H9 (cell line): ENCODE data around the gene ZNF771. TPM values are rescaled to one million over a fixed set of nuclear protein-coding genes. Genes with fewer than 3 reads are reported as not detected.
A peak's percentile ranks its signal among the peaks of the same experiment; 100 is the strongest.

Experiments
- DNase-seq: peaks from one replicate; pipeline ENCODE4 v3.0.0-alpha.2; 2017
- H2AFZ ChIP-seq: one replicate; pipeline ENCODE4 v1.6.1; 2013; ENCODE audit warnings: mild to moderate bottlenecking, low read length, control low read depth, moderate library complexity
- H2AK5ac ChIP-seq: 2 replicates; pipeline ENCODE4 v1.6.1; 2013; ENCODE audit warnings: low read length, control low read depth, mixed read lengths; ENCODE audit not compliant: insufficient read length
- H2BK120ac ChIP-seq: one replicate; pipeline ENCODE4 v1.6.1; 2013; ENCODE audit warnings: low read depth, mild to moderate bottlenecking, low read length, control low read depth, inconsistent platforms; ENCODE audit not compliant: poor library complexity, severe bottlenecking
- H2BK12ac ChIP-seq: 2 replicates; pipeline ENCODE4 v1.6.1; 2013; ENCODE audit warnings: low read length, control low read depth, mixed read lengths, low read depth; ENCODE audit not compliant: insufficient read length
- H2BK15ac ChIP-seq: 2 replicates; pipeline ENCODE4 v1.6.1; 2013; ENCODE audit warnings: low read depth, low read length, control low read depth
- H2BK20ac ChIP-seq: one replicate; pipeline ENCODE4 v1.6.1; 2013; ENCODE audit warnings: low read depth, mild to moderate bottlenecking, low read length, control low read depth, inconsistent platforms; ENCODE audit not compliant: poor library complexity, severe bottlenecking
- H2BK5ac ChIP-seq: 2 replicates; pipeline ENCODE4 v1.6.1; 2013; ENCODE audit warnings: low read length, control low read depth, mixed read lengths; ENCODE audit not compliant: insufficient read length
- H3K14ac ChIP-seq: 2 replicates; pipeline ENCODE4 v1.6.1; 2013; ENCODE audit warnings: low read length, control low read depth; ENCODE audit not compliant: insufficient read depth
- H3K18ac ChIP-seq: 2 replicates; pipeline ENCODE4 v1.6.1; 2013; ENCODE audit warnings: low read depth, mild to moderate bottlenecking, mixed read lengths, low read length, control low read depth; ENCODE audit not compliant: insufficient read length
- H3K23ac ChIP-seq: 2 replicates; pipeline ENCODE4 v1.6.1; 2013; ENCODE audit warnings: low read length, control low read depth, mixed read lengths, low read depth; ENCODE audit not compliant: insufficient read length
- H3K23me2 ChIP-seq: 2 replicates; pipeline ENCODE4 v1.6.1; 2013; ENCODE audit warnings: low read depth, mild to moderate bottlenecking, mixed read lengths, low read length, control low read depth; ENCODE audit not compliant: insufficient read length, poor library complexity, severe bottlenecking
- H3K27ac ChIP-seq: 2 replicates; pipeline ENCODE4 v1.5.1; 2013; ENCODE audit warnings: low read length, control low read depth, mixed read lengths, low read depth; ENCODE audit not compliant: insufficient read length
- H3K27me3 ChIP-seq: 2 replicates; pipeline ENCODE4 v1.6.1; 2013; ENCODE audit warnings: low read length, control low read depth, inconsistent platforms; ENCODE audit not compliant: insufficient read depth
- H3K4ac ChIP-seq: 2 replicates; pipeline ENCODE4 v1.6.1; 2013; ENCODE audit warnings: low read depth, mild to moderate bottlenecking, control low read depth, inconsistent platforms, low read length, moderate library complexity
- H3K4me1 ChIP-seq: 2 replicates; pipeline ENCODE4 v1.6.1; 2013; ENCODE audit warnings: low read length, control low read depth, inconsistent platforms; ENCODE audit not compliant: insufficient read depth
- H3K4me2 ChIP-seq: 2 replicates; pipeline ENCODE4 v1.6.1; 2013; ENCODE audit warnings: low read length, control low read depth, mixed read lengths; ENCODE audit not compliant: insufficient read length, insufficient read depth
- H3K56ac ChIP-seq: 2 replicates; pipeline ENCODE4 v1.6.1; 2013; ENCODE audit warnings: low read depth, mild to moderate bottlenecking, mixed read lengths, low read length, control low read depth; ENCODE audit not compliant: insufficient read length
- H3K79me1 ChIP-seq: 2 replicates; pipeline ENCODE4 v1.6.1; 2013; ENCODE audit warnings: low read depth, mild to moderate bottlenecking, moderate library complexity, low read length, control low read depth, inconsistent platforms; ENCODE audit not compliant: insufficient read depth, poor library complexity, severe bottlenecking
- H3K79me2 ChIP-seq: 2 replicates; pipeline ENCODE4 v1.6.1; 2013; ENCODE audit warnings: low read length, control low read depth, inconsistent platforms; ENCODE audit not compliant: insufficient read depth
- H3K9ac ChIP-seq: 2 replicates; pipeline ENCODE4 v1.6.1; 2013; ENCODE audit warnings: low read length, control low read depth, mixed read lengths; ENCODE audit not compliant: insufficient read length; ENCODE audit errors: extremely low read depth
- H3K9me3 ChIP-seq: one replicate; pipeline ENCODE4 v1.6.1; 2013; ENCODE audit warnings: low read depth, low read length, inconsistent platforms; ENCODE audit not compliant: control insufficient read depth
- H3T11ph ChIP-seq: one replicate; pipeline ENCODE4 v1.6.1; 2013; ENCODE audit warnings: mild to moderate bottlenecking, low read length, control low read depth, inconsistent platforms
- H4K20me1 ChIP-seq: one replicate; pipeline ENCODE4 v1.6.1; 2013; ENCODE audit not compliant: control insufficient read depth, insufficient read length, insufficient read depth
- H4K5ac ChIP-seq: 2 replicates; pipeline ENCODE4 v1.6.1; 2013; ENCODE audit warnings: low read depth, mild to moderate bottlenecking, mixed read lengths, low read length, control low read depth; ENCODE audit not compliant: insufficient read length
- H4K8ac ChIP-seq: replicated peaks from 2 replicates; pipeline ENCODE4 v1.6.1; 2013; ENCODE audit warnings: low read length, control low read depth, mixed read lengths, low read depth; ENCODE audit not compliant: insufficient read length
- H4K91ac ChIP-seq: 2 replicates; pipeline ENCODE4 v1.6.1; 2013; ENCODE audit warnings: low read depth, mild to moderate bottlenecking, moderate library complexity, mixed read lengths, low read length, control low read depth; ENCODE audit not compliant: insufficient read length
- H3K27ac Mint-ChIP-seq, 3 experiments: 2 replicates in 2 of 3; 3 replicates in 1 of 3; pipeline ENCODE4 v1.8.0; 2020 to 2021; ENCODE audit warnings: mixed read lengths in 3 of 3, mild to moderate bottlenecking in 1 of 3, moderate library complexity in 1 of 3
- H3K27me3 Mint-ChIP-seq: 2 replicates; pipeline ENCODE4 v1.8.0; 2021; ENCODE audit warnings: low read depth, mild to moderate bottlenecking, moderate library complexity, mixed read lengths
- H3K36me3 Mint-ChIP-seq, 3 experiments: 2 replicates in 2 of 3; 3 replicates in 1 of 3; pipeline ENCODE4 v1.8.0; 2020 to 2021; ENCODE audit warnings: low read depth in 3 of 3, mixed read lengths in 3 of 3; ENCODE audit not compliant: insufficient read depth in 1 of 3
- H3K4me1 Mint-ChIP-seq, 2 experiments: 2 replicates each; pipeline ENCODE4 v1.8.0; 2020; ENCODE audit warnings: mixed read lengths in 2 of 2
- H3K4me3 Mint-ChIP-seq, 2 experiments: 2 replicates in 1 of 2; 3 replicates in 1 of 2; pipeline ENCODE4 v1.8.0; 2020 to 2021; ENCODE audit warnings: mild to moderate bottlenecking in 2 of 2, mixed read lengths in 2 of 2, moderate library complexity in 1 of 2
- H3K9me3 Mint-ChIP-seq, 2 experiments: 2 replicates in 1 of 2; 3 replicates in 1 of 2; pipeline ENCODE4 v1.8.0; 2020; ENCODE audit warnings: mild to moderate bottlenecking in 2 of 2, mixed read lengths in 2 of 2, moderate library complexity in 1 of 2
- WGBS: extraction: QIAGEN DNeasy Blood & Tissue Kit; methylation state at CpG from one replicate; pipeline ENCODE4 v1.1.7; 2013; ENCODE audit warnings: missing lambda C conversion rate, low lambda C conversion rate, mixed read lengths; ENCODE audit not compliant: insufficient read length; ENCODE audit errors: extremely low coverage; 5-methylcytosine and 5-hydroxymethylcytosine counted together
- total RNA-seq: library from RNA; stranded (reverse); gene quantifications from 2 replicates; pipeline ENCODE4 v1.2.1, GENCODE V29; 2021
- TF ChIP-seq, protein P1 (sequence below): fragments of 200-600 bp; sonication (generic); conservative IDR thresholded peaks from 3 replicates; pipeline ENCODE4 v1.8.0; 2021; ENCODE audit warnings: antibody characterized with exemption, mild to moderate bottlenecking

The ZNF771 gene
- total RNA-seq, 1 experiment from 2014 or later, result 10.5 TPM

DNA sequence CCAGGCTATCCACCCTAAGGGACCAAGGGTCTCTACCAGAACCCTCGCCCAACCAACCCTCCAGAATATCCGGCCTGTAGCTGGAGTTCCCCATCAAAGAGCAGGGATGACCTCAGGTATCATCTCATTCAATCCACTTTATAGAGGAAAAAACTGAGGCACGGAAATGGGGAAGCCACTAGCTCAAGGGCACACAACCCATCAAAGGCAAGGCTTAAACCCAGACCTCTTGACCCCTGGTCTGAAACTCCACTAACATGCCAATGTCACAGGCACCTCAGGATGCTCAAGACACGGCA lies 38.7 kb upstream of the ZNF771 start:
- no peak overlapping the region for H2BK5ac ChIP-seq
- H3K27ac Mint-ChIP-seq, result peak overlapping the region in 1 of 3 experiments; percentile 64; a peak in 1 of 7 replicates
- H2AFZ ChIP-seq, result no peak overlapping the region
- H3K9ac ChIP-seq, result peak overlapping the region; percentile 34
- H3K27me3 ChIP-seq, result no peaks in the 10 kb centered on the region
- no peak overlapping the region for H3K23ac ChIP-seq
- no peak overlapping the region for H4K8ac ChIP-seq
- H3K4me2 ChIP-seq, result peak overlapping the region; percentile 80
- no peak overlapping the region for H3K14ac ChIP-seq
- H3K18ac ChIP-seq, result no peak overlapping the region
- peaks cover 2% of the 10 kb centered on the region; the same call in 1 of the 2 replicates for H3K27me3 Mint-ChIP-seq
- H4K91ac ChIP-seq, result no peak overlapping the region
- no peak for DNase-seq
- H3K56ac ChIP-seq, result no peak overlapping the region
- TF ChIP-seq, protein P1, sequence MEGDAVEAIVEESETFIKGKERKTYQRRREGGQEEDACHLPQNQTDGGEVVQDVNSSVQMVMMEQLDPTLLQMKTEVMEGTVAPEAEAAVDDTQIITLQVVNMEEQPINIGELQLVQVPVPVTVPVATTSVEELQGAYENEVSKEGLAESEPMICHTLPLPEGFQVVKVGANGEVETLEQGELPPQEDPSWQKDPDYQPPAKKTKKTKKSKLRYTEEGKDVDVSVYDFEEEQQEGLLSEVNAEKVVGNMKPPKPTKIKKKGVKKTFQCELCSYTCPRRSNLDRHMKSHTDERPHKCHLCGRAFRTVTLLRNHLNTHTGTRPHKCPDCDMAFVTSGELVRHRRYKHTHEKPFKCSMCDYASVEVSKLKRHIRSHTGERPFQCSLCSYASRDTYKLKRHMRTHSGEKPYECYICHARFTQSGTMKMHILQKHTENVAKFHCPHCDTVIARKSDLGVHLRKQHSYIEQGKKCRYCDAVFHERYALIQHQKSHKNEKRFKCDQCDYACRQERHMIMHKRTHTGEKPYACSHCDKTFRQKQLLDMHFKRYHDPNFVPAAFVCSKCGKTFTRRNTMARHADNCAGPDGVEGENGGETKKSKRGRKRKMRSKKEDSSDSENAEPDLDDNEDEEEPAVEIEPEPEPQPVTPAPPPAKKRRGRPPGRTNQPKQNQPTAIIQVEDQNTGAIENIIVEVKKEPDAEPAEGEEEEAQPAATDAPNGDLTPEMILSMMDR, result no peak
- H3K4me3 Mint-ChIP-seq, result peak overlapping the region; percentile 75 to 84
- no peak overlapping the region for H3T11ph ChIP-seq
- no peaks in the 10 kb centered on the region for H3K9me3 ChIP-seq
- no CpG with 5 or more reads among the region's 4 CpGs for WGBS
- no peak overlapping the region for H2AK5ac ChIP-seq
- H3K9me3 Mint-ChIP-seq, result peaks cover 0 to 3% of the 10 kb centered on the region in 2 experiments; a peak in 3 of 5 replicates
- H3K79me1 ChIP-seq, result peaks cover 3% of the 10 kb centered on the region
- peaks cover 10% of the 10 kb centered on the region for H3K23me2 ChIP-seq
- no peak overlapping the region for H2BK20ac ChIP-seq
- peaks cover 32 to 34% of the 10 kb centered on the region in 2 experiments for H3K4me1 Mint-ChIP-seq
- no peaks in the 10 kb centered on the region for H4K20me1 ChIP-seq
- no peak overlapping the region for H4K5ac ChIP-seq
- H2BK15ac ChIP-seq, result no peak overlapping the region
- H3K36me3 Mint-ChIP-seq, result peaks cover 6 to 16% (median 15%) of the 10 kb centered on the region in 3 experiments; a peak in 6 of 7 replicates
- no peaks in the 10 kb centered on the region; the same call in none of the 2 replicates for H3K79me2 ChIP-seq
- no peak overlapping the region for H3K27ac ChIP-seq
- no peak overlapping the region for H3K4ac ChIP-seq
- peaks cover 6% of the 10 kb centered on the region for H3K4me1 ChIP-seq
- H2BK12ac ChIP-seq, result no peak overlapping the region
- H2BK120ac ChIP-seq, result no peak overlapping the region
